ENCODE measurements around the gene NIPSNAP3A.

NIPSNAP3A gene

GRCh38 chr9:104798209-104798995, 50.9 kb downstream of the NIPSNAP3A start:
- POLR2A ChIA-PET: no interaction called here
- no peak for TF ChIP-seq CTCF (IDR thresholded peaks at IDR 0.05; ENCODE audit: control extremely low read depth, extremely low read depth, low read depth, missing control alignments)
- DNase-seq (ENCODE audit: extremely low spot score): no peak
- CTCF ChIA-PET: interaction anchor here (1.2 kb wide), 2 partner anchors 10 to 15 kb away, joined by 3 to 4 read pairs; no protein-coding TSS in a partner anchor

- CTCF ChIA-PET: interaction anchor here (0.9 to 1.5 kb wide), 2 partner anchors 8 to 13 kb away, joined by 3 to 4 read pairs; no protein-coding TSS in a partner anchor
- TF ChIP-seq CTCF (IDR thresholded peaks at IDR 0.05; ENCODE audit: control extremely low read depth, extremely low read depth, low read depth, missing control alignments): no peak
- POLR2A ChIA-PET: no interaction called here
- no peak for DNase-seq (ENCODE audit: extremely low spot score)
These were observed 52.7 kb downstream of the NIPSNAP3A start for GRCh38 chr9:104800068-104800785.

GRCh38 chr9:104802110-104802509, 54.6 kb downstream of the NIPSNAP3A start:
- CTCF ChIA-PET: interaction anchor here (1.5 kb wide), 1 partner anchor 11 kb away, joined by 4 read pairs; no protein-coding TSS in a partner anchor

GRCh38 chr9:104802906-104803305, 55.4 kb downstream of the NIPSNAP3A start:
- TF ChIP-seq CTCF (IDR thresholded peaks at IDR 0.05; ENCODE audit: control extremely low read depth, extremely low read depth, low read depth, missing control alignments): no peak
- no peak for DNase-seq (ENCODE audit: extremely low spot score)
- POLR2A ChIA-PET: no interaction called here
- CTCF ChIA-PET: interaction anchor here (0.7 kb wide), 1 partner anchor 25 kb away, joined by 3 read pairs; no protein-coding TSS in a partner anchor

More at GRCh38 chr9:104802110-104802509, 54.6 kb downstream of the NIPSNAP3A start:
- no peak for DNase-seq (ENCODE audit: extremely low spot score)
- TF ChIP-seq CTCF (IDR thresholded peaks at IDR 0.05; ENCODE audit: control extremely low read depth, extremely low read depth, low read depth, missing control alignments): no peak
- POLR2A ChIA-PET: no interaction called here

- DNase-seq (ENCODE audit: extremely low spot score): no peak
- POLR2A ChIA-PET: no interaction called here
- CTCF ChIA-PET: no interaction called here
- no peak for TF ChIP-seq CTCF (IDR thresholded peaks at IDR 0.05; ENCODE audit: control extremely low read depth, extremely low read depth, low read depth, missing control alignments)
These were observed 58.0 kb downstream of the NIPSNAP3A start for GRCh38 chr9:104805441-104805840.

GRCh38 chr9:104808035-104808614, 60.6 kb downstream of the NIPSNAP3A start:
- DNase-seq (ENCODE audit: extremely low spot score): no peak
- CTCF ChIA-PET: interaction anchor here (0.8 to 2.0 kb wide), 2 partner anchors 9 to 22 kb away, joined by 3 to 4 read pairs; no protein-coding TSS in a partner anchor
- POLR2A ChIA-PET: no interaction called here

More at GRCh38 chr9:104808035-104808614, 60.6 kb downstream of the NIPSNAP3A start:
- no peak for TF ChIP-seq CTCF (IDR thresholded peaks at IDR 0.05; ENCODE audit: control extremely low read depth, extremely low read depth, low read depth, missing control alignments)

Measured in GM10248 (cell line).